C4-2B (cell line): Measurements from ENCODE around the gene INPP5F.

ENCODE experiments used
- H3K27ac ChIP-seq: fragments of 450-650 bp; 2 replicates; pipeline ENCODE4 v1.5.1; 2017
- ZFX ChIP-seq: fragments of 450-650 bp; IDR thresholded peaks from 2 replicates; pipeline ENCODE4 v1.6.1; 2017
- TF ChIP-seq, protein P1 (sequence below): fragments of 450-650 bp; conservative IDR thresholded peaks from 2 replicates; pipeline ENCODE4 v1.5.1; 2017; ENCODE audit warnings: mild to moderate bottlenecking

INPP5F gene

DNA sequence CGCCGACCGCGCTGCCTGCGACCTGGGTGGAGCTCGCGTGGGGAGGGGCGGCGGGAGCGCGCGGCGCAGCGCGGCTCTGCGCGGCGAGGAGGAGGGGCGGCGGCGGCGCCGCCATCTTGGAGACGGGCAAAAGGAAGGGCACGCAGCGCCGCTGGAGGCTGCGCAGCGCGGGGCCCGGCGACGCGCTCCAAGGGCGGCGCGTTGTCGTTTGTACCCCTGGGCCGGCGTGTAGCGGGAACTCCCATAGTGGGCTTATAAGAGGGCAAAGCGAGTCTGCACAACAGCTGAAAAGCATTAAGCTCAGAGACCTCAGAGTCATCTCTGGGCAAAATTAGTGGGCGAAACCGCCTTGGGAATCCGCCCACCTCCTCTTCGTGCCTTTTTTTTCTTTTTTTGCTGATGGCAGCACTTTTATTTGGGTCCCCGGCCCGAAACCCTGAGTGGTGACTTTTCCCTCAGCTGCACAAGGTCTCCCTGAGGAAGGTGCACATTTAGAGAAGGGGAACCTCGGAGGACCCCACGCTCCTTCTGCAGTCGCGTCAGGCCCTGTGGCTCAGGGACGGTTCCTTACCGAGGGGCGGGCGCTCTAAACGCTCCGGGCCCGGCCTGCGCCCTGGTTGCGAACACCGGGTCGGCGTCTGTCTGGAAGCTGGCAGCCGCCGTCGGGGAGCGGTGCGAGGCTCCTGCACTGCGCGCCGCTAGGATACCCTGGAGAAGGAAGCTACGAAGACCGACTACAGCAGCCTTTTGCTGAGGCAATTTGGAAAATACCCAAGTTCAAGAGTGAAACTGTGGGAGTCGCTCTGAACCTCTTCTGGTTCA, 147.2 kb downstream of the INPP5F start:
- H3K27ac ChIP-seq: peak overlapping the region; percentile 87
- TF ChIP-seq ZFX: peak; percentile 4; the same call in 1 of the 2 replicates
- TF ChIP-seq, protein P1, sequence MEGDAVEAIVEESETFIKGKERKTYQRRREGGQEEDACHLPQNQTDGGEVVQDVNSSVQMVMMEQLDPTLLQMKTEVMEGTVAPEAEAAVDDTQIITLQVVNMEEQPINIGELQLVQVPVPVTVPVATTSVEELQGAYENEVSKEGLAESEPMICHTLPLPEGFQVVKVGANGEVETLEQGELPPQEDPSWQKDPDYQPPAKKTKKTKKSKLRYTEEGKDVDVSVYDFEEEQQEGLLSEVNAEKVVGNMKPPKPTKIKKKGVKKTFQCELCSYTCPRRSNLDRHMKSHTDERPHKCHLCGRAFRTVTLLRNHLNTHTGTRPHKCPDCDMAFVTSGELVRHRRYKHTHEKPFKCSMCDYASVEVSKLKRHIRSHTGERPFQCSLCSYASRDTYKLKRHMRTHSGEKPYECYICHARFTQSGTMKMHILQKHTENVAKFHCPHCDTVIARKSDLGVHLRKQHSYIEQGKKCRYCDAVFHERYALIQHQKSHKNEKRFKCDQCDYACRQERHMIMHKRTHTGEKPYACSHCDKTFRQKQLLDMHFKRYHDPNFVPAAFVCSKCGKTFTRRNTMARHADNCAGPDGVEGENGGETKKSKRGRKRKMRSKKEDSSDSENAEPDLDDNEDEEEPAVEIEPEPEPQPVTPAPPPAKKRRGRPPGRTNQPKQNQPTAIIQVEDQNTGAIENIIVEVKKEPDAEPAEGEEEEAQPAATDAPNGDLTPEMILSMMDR: no peak

DNA sequence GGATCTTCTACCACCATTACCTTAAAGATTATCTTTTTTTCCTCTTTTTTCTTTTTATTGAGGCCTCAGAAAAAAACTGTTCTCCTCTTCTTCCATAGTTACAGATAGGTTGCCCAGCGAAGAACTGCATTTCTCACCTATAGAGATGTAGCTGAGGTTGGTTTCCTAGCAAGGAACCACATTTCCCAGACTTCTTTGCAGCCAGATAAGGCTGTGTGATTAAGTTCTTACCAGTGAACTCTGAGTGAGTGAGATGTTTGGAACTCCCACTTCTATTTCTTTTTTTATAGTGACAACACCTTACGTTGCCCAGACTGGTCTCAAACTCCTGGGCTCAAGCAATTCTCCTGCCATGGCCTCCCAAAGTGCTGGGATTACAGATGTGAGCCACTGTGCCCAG, 152.7 kb downstream of the INPP5F start:
- H3K27ac ChIP-seq: no peak overlapping the region
- TF ChIP-seq ZFX: no peak
- TF ChIP-seq, protein P1: no peak
